Calu3 (cell line): ENCODE results near the gene UBXN11. TPM values are rescaled to one million over a fixed set of nuclear protein-coding genes. Genes with fewer than 3 reads are reported as not detected.

Experiments
- BruUV-seq: library from RNA; stranded (reverse); fragments of 400-500 nt; replicated peaks from 2 replicates; lab custom pipeline; 2021; lab: Mats Ljungman, UMichigan
- CTCF ChIA-PET: fragments of 300-600 bp; sonication (Branson Sonifier 250); formaldehyde crosslinking; loops from one replicate; lab custom pipeline; 2022; ENCODE audit warnings: antibody characterized with exemption; lab: Charles Lee
- DNase-seq: peaks from one replicate; pipeline ENCODE4 v3.0.0; 2022
- H3K27ac Mint-ChIP-seq: one replicate; pipeline ENCODE4 v1.8.0; 2022; ENCODE audit warnings: mixed read lengths; ENCODE audit not compliant: unreplicated experiment
- H3K27me3 Mint-ChIP-seq: one replicate; pipeline ENCODE4 v1.8.0; 2022; ENCODE audit warnings: mixed read lengths; ENCODE audit not compliant: unreplicated experiment
- H3K36me3 Mint-ChIP-seq: one replicate; pipeline ENCODE4 v1.8.0; 2022; ENCODE audit warnings: mild to moderate bottlenecking, moderate library complexity, mixed read lengths; ENCODE audit not compliant: insufficient read depth, unreplicated experiment
- H3K4me1 Mint-ChIP-seq: one replicate; pipeline ENCODE4 v1.8.0; 2022; ENCODE audit warnings: mild to moderate bottlenecking, low read depth, mixed read lengths; ENCODE audit not compliant: unreplicated experiment
- H3K4me3 Mint-ChIP-seq: one replicate; pipeline ENCODE4 v1.8.0; 2022; ENCODE audit warnings: mild to moderate bottlenecking, low read depth, moderate library complexity, mixed read lengths; ENCODE audit not compliant: unreplicated experiment
- H3K9me3 Mint-ChIP-seq: one replicate; pipeline ENCODE4 v1.8.0; 2022; ENCODE audit warnings: low read depth, mixed read lengths; ENCODE audit not compliant: unreplicated experiment
- intact Hi-C: fragments of 100-400 bp; cut with micrococcal nuclease; formaldehyde crosslinking; loops from one replicate; pipeline ENCODE4 v1.10.0; 2022; ENCODE audit not compliant: unreplicated experiment
- total RNA-seq: library from RNA; stranded (reverse); gene quantifications from 2 replicates; pipeline ENCODE4 v1.2.3, GENCODE V29; 2022
- TF ChIP-seq, protein P1 (sequence below): fragments of 200-600 bp; IDR thresholded peaks from one replicate; pipeline ENCODE4 v1.8.0; 2022; ENCODE audit warnings: antibody characterized with exemption; ENCODE audit not compliant: unreplicated experiment

The UBXN11 gene
- total RNA-seq, 1 experiment from 2014 or later, result 24.0 TPM

DNA sequence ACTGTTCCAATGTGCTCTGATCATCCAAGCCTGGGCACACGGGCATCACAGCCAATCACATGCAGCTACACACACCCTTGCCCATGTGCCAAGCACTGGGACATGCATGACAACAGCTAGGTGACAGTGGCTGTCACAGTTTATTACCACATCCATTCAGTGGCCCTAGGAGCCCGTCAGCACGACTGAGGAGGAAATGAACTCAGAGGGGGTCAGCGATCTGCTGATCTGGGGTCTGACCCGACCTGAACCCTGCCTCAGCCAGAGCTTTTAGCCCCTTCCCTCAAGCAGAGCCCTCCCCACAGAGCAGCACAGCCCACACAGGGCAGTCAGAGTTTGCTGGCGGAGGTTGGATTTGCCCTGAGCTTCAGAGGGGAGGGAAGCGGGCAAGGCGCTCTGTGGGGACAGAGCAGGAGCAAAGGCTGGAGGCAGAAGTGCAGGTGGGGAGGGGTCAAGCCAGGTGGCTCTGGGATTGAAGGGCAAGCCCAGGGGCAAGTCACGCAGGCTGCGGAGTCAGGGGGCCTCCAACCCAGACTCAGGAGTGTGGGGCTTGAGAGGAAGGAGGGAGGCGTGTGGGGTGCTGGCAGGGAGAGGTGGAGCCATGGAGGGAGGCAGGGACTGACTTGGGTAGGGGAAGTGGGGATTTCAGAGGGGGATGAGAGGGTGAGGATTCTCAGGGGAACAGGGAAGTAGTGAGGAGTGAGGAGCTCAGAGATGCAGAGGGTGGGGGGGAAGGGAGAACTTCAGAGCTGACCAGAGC, 16.1 kb downstream of the UBXN11 start:
- intact Hi-C loops, result no loop called here
- DNase-seq, result no peak
- no peaks in the 10 kb centered on the region for H3K9me3 Mint-ChIP-seq
- TF ChIP-seq, protein P1, sequence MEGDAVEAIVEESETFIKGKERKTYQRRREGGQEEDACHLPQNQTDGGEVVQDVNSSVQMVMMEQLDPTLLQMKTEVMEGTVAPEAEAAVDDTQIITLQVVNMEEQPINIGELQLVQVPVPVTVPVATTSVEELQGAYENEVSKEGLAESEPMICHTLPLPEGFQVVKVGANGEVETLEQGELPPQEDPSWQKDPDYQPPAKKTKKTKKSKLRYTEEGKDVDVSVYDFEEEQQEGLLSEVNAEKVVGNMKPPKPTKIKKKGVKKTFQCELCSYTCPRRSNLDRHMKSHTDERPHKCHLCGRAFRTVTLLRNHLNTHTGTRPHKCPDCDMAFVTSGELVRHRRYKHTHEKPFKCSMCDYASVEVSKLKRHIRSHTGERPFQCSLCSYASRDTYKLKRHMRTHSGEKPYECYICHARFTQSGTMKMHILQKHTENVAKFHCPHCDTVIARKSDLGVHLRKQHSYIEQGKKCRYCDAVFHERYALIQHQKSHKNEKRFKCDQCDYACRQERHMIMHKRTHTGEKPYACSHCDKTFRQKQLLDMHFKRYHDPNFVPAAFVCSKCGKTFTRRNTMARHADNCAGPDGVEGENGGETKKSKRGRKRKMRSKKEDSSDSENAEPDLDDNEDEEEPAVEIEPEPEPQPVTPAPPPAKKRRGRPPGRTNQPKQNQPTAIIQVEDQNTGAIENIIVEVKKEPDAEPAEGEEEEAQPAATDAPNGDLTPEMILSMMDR, result no peak
- no TSS peak for BruUV-seq
- H3K36me3 Mint-ChIP-seq, result peaks cover 3% of the 10 kb centered on the region
- CTCF ChIA-PET, result no interaction called here
- no peaks in the 10 kb centered on the region for H3K27me3 Mint-ChIP-seq
- no peak overlapping the region for H3K4me3 Mint-ChIP-seq
- H3K27ac Mint-ChIP-seq, result no peak overlapping the region
- H3K4me1 Mint-ChIP-seq, result peaks cover under 1% of the 10 kb centered on the region

DNA sequence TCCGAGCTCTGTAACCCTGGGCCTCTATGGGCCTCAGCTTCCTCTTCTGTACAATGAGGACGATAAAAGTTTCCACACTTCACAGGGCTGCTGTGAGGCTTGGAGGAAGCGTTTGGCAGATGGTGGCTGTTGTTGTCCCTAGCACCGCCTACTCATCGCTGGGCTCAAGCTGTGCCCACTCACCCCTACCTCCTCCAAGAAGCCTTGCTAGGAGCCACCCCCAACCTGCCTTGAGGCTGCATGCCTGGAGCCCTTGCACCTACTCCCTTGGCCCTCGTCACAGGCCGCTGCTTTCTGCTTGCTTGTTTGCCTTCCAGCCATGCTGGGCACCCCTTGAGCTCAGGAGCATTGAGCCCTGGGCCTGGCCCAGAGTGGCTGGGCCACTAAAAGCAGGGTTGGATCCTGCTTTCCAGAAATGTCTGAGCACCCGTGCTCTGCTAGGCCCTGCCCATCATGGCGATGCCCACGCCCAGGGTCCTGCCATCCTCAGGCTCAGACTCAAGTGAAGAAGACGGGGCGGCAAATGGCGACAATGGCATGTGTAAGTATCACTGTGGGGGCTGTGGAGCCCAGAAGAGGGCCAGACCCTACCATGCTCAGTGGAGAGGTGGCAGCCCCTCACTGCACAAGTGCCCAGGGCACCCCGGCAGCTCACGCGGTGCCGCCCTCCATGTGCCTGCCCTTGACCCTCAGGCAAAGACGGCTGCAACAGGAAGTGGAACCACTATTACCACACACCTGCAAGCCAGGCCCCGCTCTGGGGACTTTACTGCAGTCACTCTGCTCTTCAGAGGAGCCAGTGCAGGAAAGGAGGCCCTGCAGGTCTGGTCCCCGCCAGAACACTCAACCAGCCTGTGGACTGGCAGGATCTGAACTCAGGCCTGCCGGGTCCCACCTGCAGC, 17.0 kb downstream of the UBXN11 start:
- Mint-ChIP-seq H3K36me3 (peaks cover 11% of the 10 kb centered on the region), H3K4me1 (peaks cover 9% of the 10 kb centered on the region), H3K27me3 (no peaks in the 10 kb centered on the region), H3K9me3 (no peaks in the 10 kb centered on the region), H3K4me3 (no peak overlapping the region), H3K27ac (no peak overlapping the region)
- no TSS peak for BruUV-seq
- CTCF ChIA-PET, result interaction anchor here (0.6 kb wide), 1 partner anchor 68 kb away, joined by 3 read pairs; no protein-coding TSS in a partner anchor
- TF ChIP-seq, protein P1, result no peak
- DNase-seq, result no peak
- intact Hi-C loops, result no loop called here

DNA sequence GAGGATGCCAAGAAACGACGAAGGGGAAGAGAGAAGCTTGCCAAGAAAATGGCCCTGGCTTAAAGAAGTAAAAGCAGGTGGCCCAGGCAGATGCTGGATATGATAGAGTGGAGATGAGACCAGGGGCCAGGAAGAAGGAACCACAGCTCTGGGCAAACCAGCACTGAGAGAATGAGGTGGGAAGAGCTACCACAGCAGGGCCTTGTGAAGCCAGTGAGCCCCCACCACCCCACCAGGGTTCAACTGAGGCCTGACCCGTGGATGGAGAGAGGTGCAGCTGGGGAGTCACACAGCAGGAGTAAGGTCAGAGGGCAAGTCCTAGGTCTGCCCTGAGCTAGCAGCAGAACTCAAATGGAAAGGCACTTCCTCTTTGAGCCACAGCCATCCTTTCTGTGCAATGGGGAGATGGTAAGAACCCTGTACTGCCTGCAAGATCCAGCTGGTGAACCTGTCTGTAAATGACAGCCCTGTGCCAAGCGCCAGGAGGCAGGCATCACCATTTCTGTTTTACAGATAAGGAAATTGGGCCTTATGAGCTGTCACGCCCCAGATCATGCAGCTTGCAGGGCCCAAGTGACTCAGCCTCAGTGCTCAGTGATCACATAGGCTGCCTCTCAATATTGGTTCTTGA, 18.0 kb downstream of the UBXN11 start:
- H3K27ac Mint-ChIP-seq, result no peak overlapping the region
- no TSS peak for BruUV-seq
- no peaks in the 10 kb centered on the region for H3K9me3 Mint-ChIP-seq
- H3K36me3 Mint-ChIP-seq, result peaks cover 15% of the 10 kb centered on the region
- TF ChIP-seq, protein P1, result no peak
- intact Hi-C loops, result no loop called here
- no peak overlapping the region for H3K4me3 Mint-ChIP-seq
- H3K4me1 Mint-ChIP-seq, result peaks cover 12% of the 10 kb centered on the region
- CTCF ChIA-PET, result interaction anchor here (0.5 to 0.6 kb wide), 2 partner anchors 8 to 69 kb away, joined by 3 to 4 read pairs; no protein-coding TSS in a partner anchor
- H3K27me3 Mint-ChIP-seq, result no peaks in the 10 kb centered on the region
- no peak for DNase-seq

DNA sequence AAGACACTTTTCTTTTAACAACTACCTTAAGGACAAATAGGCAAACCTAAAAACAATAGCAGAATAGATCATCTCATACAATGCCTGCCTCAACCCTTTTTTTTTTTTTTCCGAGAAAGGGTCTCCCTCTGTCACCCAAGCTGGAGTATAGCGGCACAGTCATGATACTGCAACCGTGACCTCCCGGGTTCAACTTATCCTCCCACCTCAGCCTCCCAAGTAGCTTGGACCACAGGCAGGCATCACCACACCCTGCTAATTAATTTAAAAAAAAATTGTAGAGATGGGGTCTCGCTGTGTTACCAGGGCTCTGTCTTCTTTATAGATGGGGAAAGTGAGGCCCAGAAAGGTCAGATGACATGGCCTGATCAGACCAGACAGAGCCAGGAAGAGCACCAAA, 18.6 kb downstream of the UBXN11 start:
- H3K27me3 Mint-ChIP-seq, result no peaks in the 10 kb centered on the region
- intact Hi-C loops, result no loop called here
- TF ChIP-seq, protein P1, result no peak
- no TSS peak for BruUV-seq
- peaks cover 22% of the 10 kb centered on the region for H3K36me3 Mint-ChIP-seq
- peaks cover 12% of the 10 kb centered on the region for H3K4me1 Mint-ChIP-seq
- H3K27ac Mint-ChIP-seq, result no peak overlapping the region
- DNase-seq, result no peak
- CTCF ChIA-PET, result interaction anchor here (0.5 kb wide), 1 partner anchor 7 kb away, joined by 4 read pairs; no protein-coding TSS in a partner anchor
- H3K4me3 Mint-ChIP-seq, result no peak overlapping the region
- no peaks in the 10 kb centered on the region for H3K9me3 Mint-ChIP-seq
